Ureter (tissue), 1 donor: Measurements from ENCODE around the gene ACOX1. TPM values are rescaled to one million over a fixed set of nuclear protein-coding genes. Genes with fewer than 3 reads are reported as not detected.

Experiments
- DNase-seq: peaks from one replicate; pipeline ENCODE4 v3.0.0-alpha.2; 2020; ENCODE audit warnings: low spot score
- total RNA-seq: library from RNA; stranded (reverse); gene quantifications from one replicate; pipeline ENCODE4 v1.2.4, GENCODE V29; 2023
- donor health status: DM: yes; HTN: yes; CAD: no.

Gene ACOX1
- total RNA-seq, 1 donor from 2014 or later, result 119 TPM

DNA sequence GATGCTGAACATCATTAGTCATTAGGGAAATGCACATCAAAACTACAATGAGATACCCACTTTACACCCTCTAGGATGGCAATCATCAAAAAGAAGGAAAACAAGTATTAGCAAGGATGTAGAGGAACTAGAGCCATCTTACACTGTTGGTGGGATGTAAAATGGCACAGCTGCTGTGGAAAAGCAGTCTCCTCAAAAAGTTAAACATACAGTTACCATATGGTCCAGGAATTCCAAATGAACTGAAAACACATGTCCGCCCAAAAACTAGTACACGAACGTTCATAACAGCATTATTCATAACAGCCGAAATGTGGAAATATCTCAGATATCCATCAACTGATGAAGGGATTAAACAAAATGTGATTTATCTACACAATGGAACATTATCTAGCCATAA is 45.2 kb downstream of the ACOX1 start:
- no peak for DNase-seq

DNA sequence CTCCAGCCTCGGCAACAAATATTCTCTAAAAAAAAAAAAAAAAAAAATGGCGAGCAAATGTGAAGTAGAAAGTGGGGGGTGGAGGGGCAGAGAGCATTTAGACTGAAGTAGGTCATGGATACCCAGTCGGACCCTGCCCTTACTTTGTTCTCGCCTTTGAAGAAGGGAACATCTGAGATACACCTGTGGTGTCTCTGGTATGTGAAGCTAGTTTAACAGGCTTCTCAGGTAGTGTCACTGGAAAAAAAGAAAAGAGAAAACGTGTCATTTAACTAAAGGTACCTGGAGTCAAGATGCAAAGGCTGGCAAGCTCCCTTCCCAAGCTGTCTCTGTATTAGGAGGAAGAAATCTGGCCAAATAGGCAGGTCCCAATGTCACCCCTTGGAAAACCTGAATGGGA is 46.1 kb downstream of the ACOX1 start:
- no peak for DNase-seq

DNA sequence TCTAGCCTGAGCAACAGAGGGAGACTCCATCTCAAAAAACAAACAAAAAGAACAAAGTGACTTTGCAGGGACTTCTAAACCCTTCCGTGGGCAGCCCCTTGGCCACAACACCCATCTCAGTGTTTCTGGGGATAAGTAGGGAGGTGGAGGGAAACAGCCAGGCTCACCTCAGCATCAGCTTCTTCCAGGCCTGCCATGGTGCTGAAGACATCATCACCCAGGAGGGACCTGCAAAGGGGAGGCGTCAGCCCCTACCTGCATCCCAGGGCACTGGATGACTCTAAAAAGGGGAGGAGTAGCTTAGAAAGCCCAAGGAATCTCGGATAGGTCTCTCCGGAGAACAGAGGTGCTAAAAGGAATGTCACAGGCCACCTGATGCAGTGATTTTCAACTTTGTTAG is 47.9 kb downstream of the ACOX1 start:
- DNase-seq, result no peak

DNA sequence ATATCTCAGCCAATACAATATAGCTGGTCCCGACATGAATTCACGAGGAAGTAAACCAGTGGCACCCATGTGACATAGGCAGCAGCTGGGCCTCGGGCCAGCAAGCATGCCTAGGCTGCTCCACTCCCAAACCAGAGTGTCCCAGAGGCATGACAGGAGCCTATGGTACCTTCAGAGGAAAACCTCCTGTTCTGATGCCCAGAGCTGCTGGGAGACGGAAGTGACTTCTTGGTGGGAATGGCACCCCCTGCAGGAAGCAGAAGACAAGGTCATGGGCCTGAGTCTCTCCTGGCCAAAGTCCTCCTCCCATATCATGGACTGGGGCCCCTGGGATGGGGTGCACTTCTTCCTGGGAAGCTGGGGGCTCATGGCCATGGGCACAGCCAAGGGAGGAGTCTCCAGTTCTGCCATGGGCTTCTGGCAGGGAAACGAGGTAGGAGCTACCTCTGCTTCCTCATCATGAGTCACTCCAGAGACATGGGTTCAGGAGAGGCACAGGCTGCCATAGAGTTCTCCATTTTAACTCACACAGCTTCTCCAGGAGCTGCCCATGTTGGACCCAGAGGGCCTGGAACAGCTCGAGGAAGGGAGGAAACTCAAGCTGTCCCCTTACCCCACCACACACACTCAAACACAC is 51.6 kb downstream of the ACOX1 start:
- DNase-seq, result peak; percentile 80

DNA sequence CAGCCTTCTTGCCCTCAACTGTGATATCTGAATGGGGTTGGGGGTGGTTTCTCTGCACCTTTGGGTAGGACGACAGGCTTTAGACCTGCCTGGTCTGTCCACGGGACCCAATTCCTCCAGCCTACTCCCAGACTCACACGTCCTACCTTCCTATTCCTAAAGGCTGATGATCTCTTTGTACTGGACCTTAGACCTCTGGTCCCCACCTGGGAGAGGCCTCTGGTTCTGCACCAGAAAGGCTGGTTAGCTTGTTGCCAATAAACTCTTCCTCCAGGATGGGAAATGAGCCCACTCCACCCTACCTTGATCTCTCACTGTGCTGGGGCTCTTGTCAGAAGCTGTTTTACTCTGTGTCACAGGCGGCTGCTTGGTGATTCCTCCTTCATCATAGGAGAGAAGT is 52.5 kb downstream of the ACOX1 start:
- no peak for DNase-seq

DNA sequence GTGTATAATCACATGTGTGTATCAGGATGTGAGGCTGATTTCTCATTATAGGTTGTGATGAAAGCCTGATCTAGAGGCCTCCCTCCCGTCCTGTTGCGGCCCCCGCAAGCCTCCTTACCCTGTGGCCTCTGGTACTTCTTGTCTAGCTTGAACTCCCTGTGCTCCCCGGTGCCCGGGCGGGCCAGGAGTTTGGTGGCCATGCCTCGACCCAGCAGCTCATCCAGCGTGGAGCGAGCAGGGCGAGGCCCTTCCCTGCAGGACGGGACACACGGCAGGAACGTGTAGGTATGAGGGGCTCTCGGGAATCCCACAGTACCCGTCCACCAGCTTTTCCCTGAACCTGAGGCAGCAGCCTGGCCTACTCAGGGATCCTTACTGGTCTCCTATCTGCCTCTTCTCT is 53.1 kb downstream of the ACOX1 start:
- no peak for DNase-seq

DNA sequence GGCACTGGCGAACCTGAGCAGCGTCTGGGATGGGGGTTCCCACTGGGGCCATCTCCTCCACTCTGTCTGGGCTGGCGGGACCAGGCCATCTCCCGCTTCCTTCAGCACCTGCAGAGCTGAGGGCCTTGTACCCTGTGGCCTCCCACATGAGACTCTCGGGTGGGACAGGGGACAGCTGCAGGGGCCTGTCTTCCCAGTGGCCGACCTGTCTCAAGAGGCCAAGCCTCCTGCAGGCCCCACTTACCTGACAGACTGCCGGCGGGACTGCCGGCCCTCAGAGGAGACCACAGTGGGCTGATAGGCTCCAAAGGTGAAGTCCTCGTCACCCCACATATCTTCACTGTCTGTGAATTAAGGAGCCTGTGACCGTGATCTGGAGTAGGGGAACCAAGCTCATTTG is 53.9 kb downstream of the ACOX1 start:
- no peak for DNase-seq

DNA sequence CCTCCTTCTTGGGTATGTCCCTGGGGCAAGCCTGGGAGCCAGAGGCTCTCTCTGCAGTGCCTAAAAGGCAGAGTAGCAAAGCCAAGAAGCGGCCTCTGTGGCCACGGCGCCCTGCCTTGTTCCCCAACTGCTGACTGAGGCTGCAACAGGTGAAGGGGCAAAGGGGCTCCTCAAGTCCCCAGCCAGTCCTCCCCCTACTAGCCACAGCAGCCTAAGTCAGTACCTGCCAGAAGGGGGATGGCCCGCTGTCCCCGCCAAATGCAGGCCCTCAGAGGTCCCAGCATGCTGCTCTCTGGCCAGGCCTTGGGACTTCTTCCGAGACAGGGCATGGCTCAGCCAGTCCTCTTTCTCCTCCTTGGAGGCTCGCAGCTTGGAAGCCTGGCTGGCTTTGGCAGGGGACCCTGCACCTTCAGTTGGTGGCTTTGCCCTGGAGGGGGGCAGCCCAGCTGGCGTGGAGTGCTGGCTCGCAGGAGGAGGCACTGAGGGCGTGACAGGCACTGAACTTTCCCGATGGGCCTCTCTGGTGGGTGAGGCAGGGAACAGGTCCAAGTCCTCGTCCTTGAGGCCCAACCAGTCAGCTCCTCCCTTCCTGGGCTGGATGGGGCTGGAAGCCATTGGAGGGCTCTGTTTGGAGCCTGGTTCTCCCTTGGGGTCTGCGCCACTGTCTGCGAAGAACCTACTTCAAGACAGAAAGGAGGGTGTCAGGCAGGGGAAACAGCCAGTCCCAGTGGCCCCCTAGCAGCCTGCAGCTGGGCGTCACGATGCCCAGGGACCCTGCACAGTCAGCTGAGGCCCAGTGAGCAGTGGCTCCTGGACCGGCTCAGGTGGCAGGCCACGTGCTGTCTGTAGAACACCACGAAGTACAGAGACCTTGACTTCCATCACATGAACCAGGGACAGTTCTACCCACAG is 55.7 kb downstream of the ACOX1 start:
- DNase-seq, result no peak

DNA sequence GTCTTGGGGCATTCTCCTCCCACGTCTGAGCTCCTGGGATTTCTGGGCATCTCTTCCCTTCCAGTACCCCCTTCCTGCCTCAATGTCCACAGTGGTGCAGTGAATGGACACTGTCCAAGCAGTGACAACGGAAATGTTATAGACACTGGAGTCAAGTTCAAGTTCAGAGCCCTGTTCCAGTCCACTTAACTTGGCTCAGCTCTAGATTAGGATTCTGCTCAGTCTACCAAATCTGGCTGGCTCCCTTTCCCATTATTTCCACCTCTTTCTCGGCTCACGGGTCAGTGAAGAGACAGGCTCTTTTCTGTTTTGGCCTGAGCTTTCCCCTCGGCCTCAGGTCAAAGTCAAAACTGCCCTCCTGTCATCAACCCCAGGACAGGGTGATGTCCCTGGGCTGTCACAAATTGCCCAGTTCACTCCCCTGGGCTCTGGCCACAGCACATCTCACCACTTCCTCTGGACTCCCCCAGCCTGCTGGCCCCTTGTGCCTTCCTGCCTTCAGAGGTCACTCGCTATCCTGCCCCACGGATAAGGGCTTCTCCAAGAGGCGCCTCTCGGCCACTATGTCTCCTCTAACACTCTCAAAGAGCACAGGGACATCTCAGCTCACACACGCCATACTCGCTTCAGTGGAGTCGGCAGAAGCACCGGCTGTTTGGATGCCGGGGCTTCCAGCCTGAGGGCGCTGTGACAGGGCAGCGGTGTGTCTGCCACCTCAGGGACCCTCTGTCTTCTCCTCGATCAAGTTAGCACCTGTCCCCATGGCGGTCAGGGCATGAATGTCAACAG is 56.6 kb downstream of the ACOX1 start:
- no peak for DNase-seq

DNA sequence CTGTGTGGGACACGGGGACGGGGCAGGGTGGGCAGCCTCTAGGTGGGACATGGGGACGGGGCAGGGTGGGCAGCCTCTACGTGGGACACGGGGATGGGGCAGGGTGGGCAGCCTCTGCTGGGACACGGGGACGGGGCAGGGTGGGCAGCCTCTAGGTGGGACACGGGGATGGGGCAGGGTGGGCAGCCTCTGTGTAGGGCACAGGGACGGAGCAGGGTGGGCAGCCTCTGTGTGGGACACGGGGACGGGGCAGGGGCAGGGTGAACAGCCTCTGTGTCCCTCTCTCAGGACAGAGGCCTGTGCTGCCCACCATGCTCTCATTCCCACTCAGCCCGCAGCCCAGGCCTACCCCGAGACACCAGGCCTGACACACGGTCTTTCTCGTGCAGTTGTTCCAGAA is 57.4 kb downstream of the ACOX1 start:
- no peak for DNase-seq

DNA sequence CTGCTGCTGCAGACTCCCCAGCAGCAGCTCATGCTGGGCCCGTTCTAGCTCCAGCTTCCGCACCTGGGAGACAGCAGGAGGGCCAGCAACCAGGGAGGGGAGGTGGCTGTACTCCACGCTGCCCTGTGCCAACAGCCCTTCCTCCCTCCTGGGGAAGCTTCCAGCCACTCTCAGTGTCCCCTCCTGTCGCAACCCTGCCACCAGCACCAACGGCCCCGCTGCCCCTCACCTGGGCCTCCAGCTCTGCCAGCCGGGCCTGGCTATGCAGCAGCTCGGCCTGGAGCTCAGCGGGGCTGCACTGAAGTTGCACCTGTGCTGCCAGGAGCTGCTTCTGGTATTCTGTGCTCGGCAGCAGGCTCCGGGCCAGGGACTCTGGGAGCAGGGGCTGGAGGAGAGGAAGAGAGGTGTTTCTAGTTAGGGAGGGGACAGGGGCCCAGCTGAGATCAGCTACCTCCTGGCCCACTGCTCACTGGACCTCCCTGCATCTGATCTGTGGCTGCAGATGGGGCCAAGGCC is 58.9 kb downstream of the ACOX1 start:
- no peak for DNase-seq

DNA sequence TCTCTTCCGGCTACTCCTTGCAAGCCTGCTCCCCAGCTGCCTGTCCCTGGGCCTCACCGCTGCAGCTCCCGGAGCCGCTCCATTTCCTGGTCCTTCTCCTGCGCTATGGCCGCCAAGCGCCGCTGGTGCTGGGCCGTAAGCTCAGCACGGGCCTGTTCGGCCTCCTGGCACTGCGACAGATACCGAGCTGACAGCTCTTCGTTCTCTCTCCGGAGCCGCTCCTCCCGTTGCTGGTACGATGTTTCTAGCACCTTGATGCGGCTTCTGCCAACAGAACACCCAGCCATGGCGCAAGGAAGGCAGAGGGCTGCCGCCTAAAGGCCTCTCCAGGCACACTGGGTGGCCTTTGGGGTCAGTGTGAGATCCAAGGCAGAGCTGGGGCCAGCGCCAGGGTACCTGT is 59.4 kb downstream of the ACOX1 start:
- DNase-seq, result no peak

DNA sequence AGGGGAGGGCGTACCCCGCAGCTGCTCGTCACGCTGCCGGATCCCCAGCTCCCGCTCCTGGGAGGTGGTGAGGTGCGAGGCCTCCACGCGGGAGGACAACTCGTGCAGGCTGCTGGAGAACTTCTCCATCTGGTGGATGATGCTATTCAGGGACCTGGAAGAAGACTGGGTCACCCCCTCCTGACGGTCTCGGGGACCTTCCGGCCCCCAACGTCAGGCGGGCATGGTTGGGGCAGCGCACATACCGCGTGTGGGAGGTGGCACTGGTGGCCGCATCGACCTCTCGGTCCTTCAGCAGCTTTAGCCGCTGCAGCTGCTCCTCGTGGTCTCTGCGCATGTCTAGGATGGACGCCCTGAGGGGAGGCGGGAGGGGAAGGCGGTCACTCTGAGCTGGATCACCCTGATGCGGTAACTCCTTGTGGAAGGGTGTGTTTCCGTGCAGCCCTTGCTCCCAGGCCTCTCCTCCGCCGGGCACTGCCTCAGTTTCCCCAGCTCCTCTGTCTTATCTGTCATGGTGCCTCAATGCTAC is 61.0 kb downstream of the ACOX1 start:
- DNase-seq, result no peak

DNA sequence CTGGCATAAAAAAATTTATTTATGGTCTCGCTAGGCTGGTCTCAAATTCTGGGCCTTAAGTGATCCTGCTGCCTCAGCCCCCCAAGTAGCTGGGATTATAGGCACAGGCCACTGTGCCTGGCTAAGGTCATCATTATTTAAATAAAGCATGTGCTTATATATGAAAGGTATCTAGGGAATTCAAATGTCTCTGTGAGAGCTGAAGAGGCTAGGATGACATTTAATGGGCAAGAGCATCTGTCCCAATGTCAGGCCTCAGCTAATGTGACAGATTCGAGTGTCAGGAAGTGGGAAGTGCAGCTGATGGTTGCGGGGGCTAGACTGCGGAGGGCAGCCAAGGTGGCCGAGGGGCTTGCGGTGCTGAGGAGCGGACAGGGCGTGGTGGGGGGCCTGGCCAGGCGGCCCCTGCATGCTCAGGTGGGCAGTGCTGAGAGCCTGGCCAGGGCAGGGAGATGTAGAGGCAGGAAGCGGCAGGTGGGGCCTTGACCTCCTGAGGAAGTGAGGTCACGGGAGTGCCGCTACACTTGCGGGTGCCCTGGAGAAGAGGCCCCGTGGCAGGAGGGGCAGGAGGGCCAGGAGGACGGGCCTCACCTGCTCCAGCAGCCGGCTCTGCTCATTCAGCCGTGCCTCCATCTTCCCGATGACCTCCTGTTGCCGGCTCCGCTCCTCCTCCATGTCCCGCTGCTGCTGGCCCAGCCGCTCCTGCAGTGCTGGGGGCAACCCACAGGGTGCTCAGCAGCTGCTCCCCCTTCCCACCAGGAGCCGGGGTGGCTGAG is 61.6 kb downstream of the ACOX1 start:
- no peak for DNase-seq

DNA sequence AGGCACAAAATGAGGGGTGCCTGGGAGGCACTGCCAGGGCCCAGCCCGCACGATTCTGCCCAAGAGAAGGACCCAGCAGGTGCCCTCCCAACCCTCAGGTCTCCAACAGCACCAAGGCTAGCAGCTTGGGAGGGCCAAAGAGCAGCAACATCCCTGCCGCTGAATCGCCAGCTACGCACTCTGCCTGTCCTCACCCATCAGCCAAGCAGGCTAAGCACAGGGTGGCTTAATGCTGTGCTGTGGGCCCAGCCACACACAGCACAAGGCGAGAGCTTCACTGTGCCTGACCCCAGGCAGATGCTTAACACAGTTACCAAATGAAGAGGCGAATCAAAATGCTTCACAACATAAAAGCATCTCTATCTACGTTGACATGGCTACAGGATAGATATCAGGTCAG is 63.7 kb downstream of the ACOX1 start:
- DNase-seq, result no peak

DNA sequence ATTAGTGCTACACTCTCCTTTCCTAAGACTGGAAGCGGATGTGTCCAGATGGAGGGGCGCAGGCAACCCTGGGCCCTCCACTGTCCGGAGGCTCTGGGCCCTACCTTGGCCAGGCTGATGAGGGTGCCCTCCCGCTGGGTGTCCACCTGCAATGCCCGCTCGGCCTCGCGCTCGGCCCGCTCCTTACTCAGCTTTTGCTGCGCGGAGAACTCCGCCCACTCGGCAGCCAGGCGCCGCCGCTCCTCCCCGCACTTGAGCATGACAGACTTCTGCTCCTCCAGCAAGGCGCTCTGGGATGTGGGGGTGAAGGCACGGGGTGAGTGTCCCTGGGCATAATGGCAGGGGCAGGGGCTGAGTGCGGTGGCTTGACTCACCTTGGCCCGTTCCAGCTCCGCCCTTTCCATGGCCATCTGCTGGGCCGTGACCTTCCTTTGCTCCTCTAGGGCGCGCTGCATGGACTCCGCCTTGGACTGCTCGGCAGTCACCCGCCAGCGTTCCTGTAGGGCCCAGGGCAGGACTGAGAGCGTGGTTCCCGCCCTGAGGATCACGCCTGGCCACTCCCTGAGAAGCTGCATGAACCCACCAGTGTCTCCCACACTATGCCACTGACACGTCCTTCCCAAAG is 64.2 kb downstream of the ACOX1 start:
- DNase-seq, result no peak

DNA sequence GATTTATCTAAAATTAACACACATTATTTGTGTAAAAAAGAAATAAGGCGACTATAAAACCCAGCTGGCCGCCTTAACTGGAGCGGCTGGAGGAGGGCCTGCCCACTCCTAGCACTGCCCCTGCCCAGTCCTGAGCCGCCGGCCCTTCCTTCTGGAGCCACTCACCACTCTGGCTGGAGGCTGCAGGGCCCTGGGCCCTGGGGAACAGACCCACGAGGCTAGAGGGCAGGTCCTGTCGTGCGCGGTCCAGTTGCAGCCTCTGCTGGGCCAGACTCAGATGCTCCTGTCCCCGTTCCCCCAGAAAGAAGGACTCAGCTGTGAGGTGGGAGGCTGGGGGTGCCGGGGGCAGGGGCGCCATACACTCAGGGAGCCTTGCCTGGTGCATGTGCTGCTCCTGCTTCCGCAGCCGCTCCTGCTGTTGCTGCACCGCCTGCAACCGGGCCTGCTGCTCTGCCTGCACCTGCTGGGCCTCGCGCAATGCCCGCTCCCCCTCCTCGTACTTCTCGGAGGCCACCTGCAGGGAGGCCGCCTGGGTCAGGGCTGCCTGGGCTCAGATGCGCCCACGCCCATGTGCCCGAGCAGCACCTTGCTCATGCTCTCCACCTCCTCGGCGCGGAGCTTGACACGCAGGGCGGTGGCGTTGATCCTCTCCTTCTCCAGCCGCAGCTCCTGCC is 65.3 kb downstream of the ACOX1 start:
- no peak for DNase-seq

DNA sequence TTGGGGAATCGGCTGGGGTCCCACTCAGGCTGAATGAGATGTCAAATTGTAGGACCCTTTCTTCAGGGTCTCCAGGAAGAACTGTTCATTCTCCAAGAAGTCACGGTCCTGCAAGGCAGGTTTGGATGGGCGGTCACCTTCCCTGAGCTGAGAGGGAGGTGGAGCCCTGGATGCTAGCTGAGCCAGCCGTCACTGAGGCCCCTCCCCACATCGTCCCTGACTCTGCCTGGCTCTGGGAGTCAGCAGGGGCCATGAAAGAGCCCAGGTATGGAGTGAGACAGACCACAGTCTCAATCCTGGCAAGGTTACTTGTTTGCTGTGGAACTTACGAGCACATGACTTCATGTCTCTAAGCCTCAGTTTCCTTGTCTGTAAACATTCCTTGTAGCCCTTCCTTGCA is 68.3 kb downstream of the ACOX1 start:
- DNase-seq, result no peak

DNA sequence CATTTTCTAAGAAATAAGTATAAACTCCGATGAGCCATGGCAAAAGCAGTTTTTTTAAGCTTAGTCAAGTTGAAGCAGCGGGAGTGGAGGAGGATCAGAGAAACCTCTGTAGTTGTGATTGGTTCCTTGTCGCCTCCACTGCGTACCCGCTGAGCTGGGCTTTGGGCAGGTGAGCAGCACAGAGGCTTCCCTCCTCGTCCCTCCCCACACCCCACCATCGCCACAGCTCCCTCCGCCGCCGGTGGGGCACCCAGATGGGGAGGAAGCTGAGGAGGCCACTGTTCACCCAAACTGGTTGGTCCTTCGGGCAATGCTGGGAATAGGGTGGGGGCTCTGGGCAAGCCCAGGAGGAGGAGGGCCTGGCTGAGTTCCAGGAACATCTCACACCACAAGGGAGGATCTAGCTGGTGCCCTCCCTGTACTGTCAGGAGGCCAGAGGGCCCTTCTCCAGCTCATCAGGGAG is 69.1 kb downstream of the ACOX1 start:
- no peak for DNase-seq
